Activated CD4-positive, CD25-positive, alpha-beta regulatory T cell treated with anti-CD3 and anti-CD28 coated beads, Interleukin-2, amount 50 U/mL, for 16 hours (primary cell): ENCODE results near the gene MAP4K3.
"Not testable (repeated sequence)": the region's sequence is repeated elsewhere in the genome, so short reads cannot be mapped to it uniquely, and the experiment has no call there.

Experiments used
- DNase-seq: peaks from one replicate; pipeline ENCODE4 v3.0.0-alpha.2; 2020; ENCODE audit warnings: low read depth, low spot score

MAP4K3 gene

GRCh38 chr2:39306626-39307025 is 130.5 kb downstream of the MAP4K3 start:
- DNase-seq: no peak

- DNase-seq: no peak
These were observed 132.4 kb downstream of the MAP4K3 start for GRCh38 chr2:39304729-39305128.

- no peak for DNase-seq
These were observed 132.9 kb downstream of the MAP4K3 start for GRCh38 chr2:39304200-39304599.

- DNase-seq: no peak
These were observed 135.7 kb downstream of the MAP4K3 start for GRCh38 chr2:39301352-39301751.

GRCh38 chr2:39300044-39300978 is 136.8 kb downstream of the MAP4K3 start:
- no peak for DNase-seq

GRCh38 chr2:39290433-39290832 is 146.7 kb downstream of the MAP4K3 start:
- DNase-seq: no peak

GRCh38 chr2:39289609-39290008 is 147.5 kb downstream of the MAP4K3 start:
- DNase-seq: no peak

- no peak for DNase-seq
These were observed 153.5 kb downstream of the MAP4K3 start for GRCh38 chr2:39283561-39283960.

- DNase-seq: no peak
These were observed 155.7 kb downstream of the MAP4K3 start for GRCh38 chr2:39281391-39281790.

GRCh38 chr2:39275016-39275415 is 162.1 kb downstream of the MAP4K3 start:
- no peak for DNase-seq

GRCh38 chr2:39269941-39270340 is 167.1 kb downstream of the MAP4K3 start:
- DNase-seq: no peak

- DNase-seq: no peak
These were observed 170.1 kb downstream of the MAP4K3 start for GRCh38 chr2:39266916-39267434.

GRCh38 chr2:39266139-39266805 is 170.8 kb downstream of the MAP4K3 start:
- DNase-seq: no peak

- DNase-seq: no peak
These were observed 171.8 kb downstream of the MAP4K3 start for GRCh38 chr2:39265315-39265714.

GRCh38 chr2:39264733-39265132 is 172.4 kb downstream of the MAP4K3 start:
- DNase-seq: no peak

GRCh38 chr2:39260087-39260486 is 177.0 kb downstream of the MAP4K3 start:
- no peak for DNase-seq

- no peak for DNase-seq
These were observed 181.0 kb downstream of the MAP4K3 start for GRCh38 chr2:39256040-39256439.

GRCh38 chr2:39252888-39253518 is 184.1 kb downstream of the MAP4K3 start:
- no peak for DNase-seq

GRCh38 chr2:39247512-39248043 is 189.5 kb downstream of the MAP4K3 start:
- DNase-seq: no peak

- DNase-seq: no peak
These were observed 190.6 kb downstream of the MAP4K3 start for GRCh38 chr2:39246382-39246980.

- DNase-seq: not testable (repeated sequence)
These were observed 192.0 kb downstream of the MAP4K3 start for GRCh38 chr2:39244963-39245625.
